Large intestine (tissue), 12 donors: ENCODE results near the gene CEL. TPM values are rescaled to one million over a fixed set of nuclear protein-coding genes. Genes with fewer than 3 reads are reported as not detected.
A peak's percentile ranks its signal among the peaks of the same experiment; 100 is the strongest.
"Not testable (repeated sequence)": the region's sequence is repeated elsewhere in the genome, so short reads cannot be mapped to it uniquely, and the experiment has no call there.

Source experiments
- DNase-seq, 2 donors: peaks; one replicate each; pipeline versions ENCODE4 v3.0.0 to v3.0.0-alpha.2; 2013
- H3K27ac ChIP-seq: one replicate; pipeline ENCODE4 v1.5.1; 2013; ENCODE audit warnings: low read length
- H3K27me3 ChIP-seq: 2 replicates; pipeline ENCODE4 v1.6.1; 2013; ENCODE audit warnings: low read length; ENCODE audit not compliant: control insufficient read depth, insufficient read depth
- H3K36me3 ChIP-seq: 2 replicates; pipeline ENCODE4 v1.6.1; 2013; ENCODE audit warnings: low read length; ENCODE audit not compliant: control insufficient read depth, insufficient read depth
- H3K4me1 ChIP-seq: one replicate; pipeline ENCODE4 v1.6.1; 2013; ENCODE audit warnings: low read length; ENCODE audit not compliant: control insufficient read depth, insufficient read depth
- H3K4me3 ChIP-seq: one replicate; pipeline ENCODE4 v1.5.1; 2013; ENCODE audit warnings: low read length
- H3K9me3 ChIP-seq: one replicate; pipeline ENCODE4 v1.6.1; 2013; ENCODE audit warnings: mild to moderate bottlenecking, low read depth, low read length, moderate library complexity; ENCODE audit not compliant: control insufficient read depth
- WGBS: methylation state at CpG from one replicate; pipeline ENCODE4 v1.1.5; 2013; ENCODE audit warnings: low lambda C conversion rate; ENCODE audit not compliant: insufficient coverage; 5-methylcytosine and 5-hydroxymethylcytosine counted together
- long read RNA-seq, 11 donors: transcript quantifications; one replicate each; lab custom pipeline, GENCODE V29; 2026
- polyA plus RNA-seq: library from polyadenylated mRNA; unstranded; fragments of 120-200 nt; gene quantifications from one replicate; pipeline ENCODE4 v1.2.1, GENCODE V29; 2013

CEL gene
- polyA plus RNA-seq = 268 TPM
- long read RNA-seq, donor 1, transcript CEL-201 (11 exons, 2,384 nt) = major isoform, 20 of 41 reads
- long read RNA-seq, donor 1, partial matches to known transcripts = 11 of 41 reads
- long read RNA-seq, donor 1, other reads (novel, unspliced or antisense) = 10 of 41 reads
- long read RNA-seq, donor 2, transcript CEL-201 (11 exons, 2,384 nt) = major isoform, 38 of 105 reads
- long read RNA-seq, donor 2, partial matches to known transcripts = 59 of 105 reads
- long read RNA-seq, donor 2, other reads (novel, unspliced or antisense) = 8 of 105 reads
- long read RNA-seq, donor 3 = 0 reads
- long read RNA-seq, donor 4, transcript CEL-201 (11 exons, 2,384 nt) = major isoform, 7 of 20 reads
- long read RNA-seq, donor 4, partial matches to known transcripts = 13 of 20 reads
- long read RNA-seq, donor 4, other reads (novel, unspliced or antisense) = 0 of 20 reads
- long read RNA-seq, donor 5, transcript CEL-201 (11 exons, 2,384 nt) = major isoform, 10 of 10 reads
- long read RNA-seq, donor 5, partial matches to known transcripts = 0 of 10 reads
- long read RNA-seq, donor 5, other reads (novel, unspliced or antisense) = 0 of 10 reads
- long read RNA-seq, donor 6, transcript CEL-201 (11 exons, 2,384 nt) = major isoform, 33 of 88 reads
- long read RNA-seq, donor 6, partial matches to known transcripts = 55 of 88 reads
- long read RNA-seq, donor 6, other reads (novel, unspliced or antisense) = 0 of 88 reads
- long read RNA-seq, donor 7, partial matches to known transcripts = 10 of 16 reads
- long read RNA-seq, donor 7, other reads (novel, unspliced or antisense) = 5 of 16 reads
- long read RNA-seq, donor 8, transcript CEL-201 (11 exons, 2,384 nt) = major isoform, 49 of 98 reads
- long read RNA-seq, donor 8, partial matches to known transcripts = 44 of 98 reads
- long read RNA-seq, donor 8, other reads (novel, unspliced or antisense) = 5 of 98 reads
- long read RNA-seq, donor 9, transcript CEL-201 (11 exons, 2,384 nt) = major isoform, 9 of 29 reads
- long read RNA-seq, donor 9, partial matches to known transcripts = 20 of 29 reads
- long read RNA-seq, donor 9, other reads (novel, unspliced or antisense) = 0 of 29 reads
- long read RNA-seq, donor 10, transcript CEL-201 (11 exons, 2,384 nt) = major isoform, 52 of 91 reads
- long read RNA-seq, donor 10, partial matches to known transcripts = 39 of 91 reads
- long read RNA-seq, donor 10, other reads (novel, unspliced or antisense) = 0 of 91 reads
- long read RNA-seq, donor 11, transcript CEL-201 (11 exons, 2,384 nt) = major isoform, 43 of 64 reads
- long read RNA-seq, donor 11, partial matches to known transcripts = 21 of 64 reads
- long read RNA-seq, donor 11, other reads (novel, unspliced or antisense) = 0 of 64 reads

- H3K9me3 ChIP-seq, H3K27me3 ChIP-seq, H3K4me3 ChIP-seq: not testable (repeated sequence)
- Histone ChIP-seq H3K4me1 (peaks cover 32% of the 10 kb centered on the region), H3K36me3 (peaks cover 30% of the 10 kb centered on the region), H3K27ac (peak within 1 kb of the TSS; percentile 96)
- peak; percentile 70 to 90 for DNase-seq
- no CpG with 5 or more reads among the region's 9 CpGs for WGBS
These were observed at the start of gene CEL for GRCh38 chr9:133061764-133062145. Gene CEL (plus strand): TSS chr9:133061981. CDS start chr9:133062003, 22 bp downstream.

GRCh38 chr9:133014696-133015095 is 47.1 kb upstream of the CEL start:
- H3K36me3 ChIP-seq = no peaks in the 10 kb centered on the region
- H3K9me3 ChIP-seq = peaks cover 5% of the 10 kb centered on the region
- H3K27ac ChIP-seq = no peak overlapping the region
- no peaks in the 10 kb centered on the region for H3K4me1 ChIP-seq
- no peaks in the 10 kb centered on the region for H3K27me3 ChIP-seq
- WGBS = no CpG with 5 or more reads among the region's 5 CpGs
- no peak for DNase-seq
- no peak overlapping the region for H3K4me3 ChIP-seq

- H3K27me3 ChIP-seq = no peaks in the 10 kb centered on the region
- peaks cover 2% of the 10 kb centered on the region for H3K4me1 ChIP-seq
- no peaks in the 10 kb centered on the region for H3K36me3 ChIP-seq
- H3K4me3 ChIP-seq = no peak overlapping the region
- no peak for DNase-seq
- H3K27ac ChIP-seq = no peak overlapping the region
- no CpG with 5 or more reads among the region's 26 CpGs for WGBS
- peaks cover under 1% of the 10 kb centered on the region for H3K9me3 ChIP-seq
These were observed 38.5 kb upstream of the CEL start for GRCh38 chr9:133023117-133023890.

- no peaks in the 10 kb centered on the region for H3K9me3 ChIP-seq
- H3K27me3 ChIP-seq = no peaks in the 10 kb centered on the region
- no CpG with 5 or more reads among the region's 3 CpGs for WGBS
- no peaks in the 10 kb centered on the region for H3K36me3 ChIP-seq
- DNase-seq = no peak
- no peak overlapping the region for H3K27ac ChIP-seq
- H3K4me1 ChIP-seq = peaks cover 8% of the 10 kb centered on the region
- H3K4me3 ChIP-seq = no peak overlapping the region
These were observed 35.4 kb upstream of the CEL start for GRCh38 chr9:133026426-133026825.

GRCh38 chr9:133027134-133027533 is 34.6 kb upstream of the CEL start:
- H3K9me3 ChIP-seq = no peaks in the 10 kb centered on the region
- no peak overlapping the region for H3K4me3 ChIP-seq
- H3K27me3 ChIP-seq = no peaks in the 10 kb centered on the region
- peaks cover 11% of the 10 kb centered on the region for H3K4me1 ChIP-seq
- no peak for DNase-seq
- WGBS = no CpG with 5 or more reads among the region's 5 CpGs
- H3K27ac ChIP-seq = no peak overlapping the region
- H3K36me3 ChIP-seq = no peaks in the 10 kb centered on the region

- Histone ChIP-seq H3K9me3 (no peaks in the 10 kb centered on the region), H3K36me3 (peaks cover 2% of the 10 kb centered on the region), H3K27me3 (no peaks in the 10 kb centered on the region), H3K4me3 (no peak overlapping the region), H3K27ac (no peak overlapping the region), H3K4me1 (peaks cover 10% of the 10 kb centered on the region)
- no CpG with 5 or more reads among the region's 3 CpGs for WGBS
- no peak for DNase-seq
These were observed 33.6 kb upstream of the CEL start for GRCh38 chr9:133028221-133028620.

GRCh38 chr9:133029994-133030316 is 31.8 kb upstream of the CEL start:
- no peaks in the 10 kb centered on the region for H3K9me3 ChIP-seq
- peak overlapping the region; percentile 64 for H3K27ac ChIP-seq
- H3K4me3 ChIP-seq = peak overlapping the region; percentile 100
- peaks cover 12% of the 10 kb centered on the region for H3K36me3 ChIP-seq
- no peak for DNase-seq
- peaks cover 10% of the 10 kb centered on the region for H3K4me1 ChIP-seq
- no peaks in the 10 kb centered on the region for H3K27me3 ChIP-seq
- no CpG with 5 or more reads among the region's 28 CpGs for WGBS

- Histone ChIP-seq H3K9me3 (no peaks in the 10 kb centered on the region), H3K4me1 (peaks cover 10% of the 10 kb centered on the region), H3K27ac (peak within 1 kb of the TSS; percentile 88), H3K4me3 (peak within 1 kb of the TSS; percentile 100), H3K27me3 (no peaks in the 10 kb centered on the region), H3K36me3 (peaks cover 12% of the 10 kb centered on the region)
- no CpG with 5 or more reads among the region's 63 CpGs for WGBS
- DNase-seq = peak; percentile 97 to 99
These were observed 31.3 kb upstream of the CEL start, which contains the start of gene GTF3C5 for GRCh38 chr9:133030317-133031129. Gene GTF3C5 (plus strand): TSS chr9:133030997. CDS start chr9:133031012, 15 bp downstream.

GRCh38 chr9:133031130-133031422 is 30.7 kb upstream of the CEL start:
- Histone ChIP-seq H3K4me3 (peak overlapping the region; percentile 100), H3K27me3 (no peaks in the 10 kb centered on the region), H3K36me3 (peaks cover 12% of the 10 kb centered on the region), H3K4me1 (peaks cover 10% of the 10 kb centered on the region), H3K27ac (peak overlapping the region; percentile 88), H3K9me3 (no peaks in the 10 kb centered on the region)
- no peak for DNase-seq
- WGBS = 0% methylated on average over 6 of the region's 16 CpGs
